HG02642 (cell line): ENCODE data around the gene LRP10.
A peak's percentile ranks its signal among the peaks of the same experiment; 100 is the strongest.
"Not testable (repeated sequence)": the region's sequence is repeated elsewhere in the genome, so short reads cannot be mapped to it uniquely, and the experiment has no call there.

Experiments used
- ATAC-seq: cut with Tn5 transposase; IDR thresholded peaks from one replicate; pipeline ENCODE4 v1.9.1; 2021; ENCODE audit warnings: mild to moderate bottlenecking; ENCODE audit not compliant: unreplicated experiment, poor library complexity

Gene LRP10

DNA sequence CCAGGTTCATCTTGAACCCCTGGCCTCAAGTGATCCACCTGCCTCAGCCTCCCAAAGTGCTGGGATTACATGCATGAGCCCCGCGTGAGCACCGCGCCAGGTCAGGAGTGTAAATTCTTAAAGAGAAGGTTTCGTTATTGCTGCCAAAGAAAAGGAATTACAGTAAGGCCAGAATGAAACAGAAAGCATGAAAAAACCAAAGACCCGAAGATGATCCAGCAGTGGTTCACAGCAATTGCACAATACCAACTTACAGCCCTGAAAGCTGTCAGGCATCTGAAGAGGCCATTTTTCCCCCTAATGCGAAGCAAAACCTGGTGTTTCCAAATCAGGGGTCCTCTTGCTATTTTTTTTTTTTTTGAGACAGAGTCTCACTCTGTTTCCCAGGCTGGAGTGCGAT lies 37.1 kb downstream of the LRP10 start:
- ATAC-seq, result no peak

DNA sequence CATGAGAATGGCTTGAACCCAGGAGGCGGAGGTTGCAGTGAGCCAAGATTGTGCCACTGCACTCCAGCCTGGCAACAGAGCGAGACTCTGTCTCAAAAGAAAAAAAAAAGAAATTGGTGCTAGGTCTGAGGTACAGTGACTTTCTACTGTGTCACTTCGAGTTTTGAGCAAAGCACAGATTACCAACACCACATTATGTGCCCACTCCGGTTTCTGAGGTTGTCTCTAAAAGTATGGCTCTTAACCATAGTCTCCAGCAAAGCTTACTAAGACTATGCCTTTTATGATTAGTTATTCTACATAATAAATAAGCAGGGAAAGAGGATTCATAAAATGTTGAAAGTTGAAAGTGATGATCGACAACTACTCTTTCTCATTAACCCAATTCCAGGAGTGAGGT lies 39.4 kb downstream of the LRP10 start:
- no peak for ATAC-seq

DNA sequence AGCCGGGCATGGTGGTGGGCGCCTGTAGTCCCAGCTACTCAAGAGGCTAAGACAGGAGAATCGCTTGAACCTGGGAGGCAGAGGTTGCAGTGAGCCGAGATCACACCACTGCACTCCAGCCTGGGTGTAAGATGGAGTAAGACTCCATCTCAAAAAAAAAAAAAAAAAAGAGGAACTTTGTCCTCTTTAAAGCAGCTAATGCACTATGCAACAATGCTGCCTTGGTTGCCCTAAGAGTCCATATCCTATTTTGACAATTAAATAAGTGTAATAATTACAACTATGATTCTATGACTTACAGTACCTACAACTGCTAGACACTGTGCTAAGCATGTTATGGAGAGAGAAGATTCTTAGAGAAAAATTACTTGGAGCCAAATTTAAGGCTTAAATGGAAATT lies 43.3 kb downstream of the LRP10 start:
- ATAC-seq, result not testable (repeated sequence)

DNA sequence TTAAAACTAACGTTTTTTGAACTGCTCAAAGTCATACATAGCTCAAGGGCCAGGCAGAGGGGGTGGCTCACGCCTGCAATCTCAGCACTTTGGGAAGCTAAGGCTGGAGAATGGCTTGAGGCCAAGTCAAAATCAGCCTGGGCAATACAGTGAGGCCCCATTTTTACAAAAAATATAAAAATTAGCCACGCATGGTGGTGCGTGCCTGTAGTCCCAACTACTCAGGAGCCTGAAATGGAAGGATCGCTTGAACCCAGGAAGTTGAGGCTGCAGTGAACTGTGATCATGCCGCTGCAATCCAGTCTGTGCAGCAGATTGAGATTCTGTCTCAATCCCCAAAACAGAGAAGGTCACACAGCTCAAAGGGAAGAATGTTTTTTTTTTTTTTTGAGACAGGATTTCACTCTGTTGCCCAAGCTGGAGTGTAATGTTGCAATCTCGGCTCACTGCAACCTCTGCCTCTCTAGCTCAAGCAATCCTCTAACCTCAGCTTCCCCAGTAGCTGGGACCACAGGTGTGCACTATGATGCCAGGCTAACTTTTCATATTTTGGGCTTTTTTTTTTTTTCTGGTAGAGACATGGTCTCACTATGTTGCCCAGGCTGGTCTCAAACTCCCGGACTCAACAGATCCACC lies 44.5 kb downstream of the LRP10 start:
- no peak for ATAC-seq

DNA sequence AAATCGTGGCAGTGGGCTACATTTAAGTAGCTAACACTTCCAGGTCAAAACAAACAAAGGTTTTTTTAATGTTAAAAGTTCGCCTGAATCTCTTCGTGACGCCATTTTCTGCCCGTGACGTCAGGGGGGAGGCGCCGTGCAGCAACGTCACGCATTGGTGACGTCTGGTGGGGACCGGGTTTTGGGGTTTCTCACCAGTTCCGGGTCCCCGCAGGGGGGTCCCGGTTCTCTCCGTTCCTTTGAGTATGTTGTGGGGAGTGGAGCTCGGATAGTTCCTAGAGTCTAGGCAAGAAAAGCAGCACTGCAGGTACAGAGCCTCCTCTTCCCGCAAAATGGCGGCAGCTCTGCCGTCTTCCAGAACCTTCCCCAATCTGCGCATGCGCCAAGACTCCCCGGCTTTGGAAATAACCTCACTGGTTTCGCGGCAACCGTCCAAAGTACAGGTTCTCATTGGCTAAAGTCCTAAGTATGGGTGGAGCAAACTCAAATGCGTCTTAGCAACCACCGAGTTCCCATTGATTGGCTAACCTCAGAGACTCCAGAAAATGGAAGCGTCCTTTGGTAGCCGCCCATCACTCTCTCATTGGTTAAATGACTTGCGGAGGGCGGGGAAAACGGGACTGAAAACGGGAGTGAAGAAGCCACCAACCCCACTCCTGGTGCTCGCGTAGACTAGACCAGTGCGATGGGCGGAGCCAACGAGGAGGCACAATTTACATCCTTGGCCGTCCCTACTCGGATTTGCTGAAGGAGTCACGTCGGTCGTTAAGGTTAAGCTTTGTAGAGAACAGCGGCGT lies 47.5 kb downstream of the LRP10 start, which contains the start of gene RBM23:
RBM23 (minus strand) TSS at position 346 of the 797 bp plus-strand sequence.
- peak; percentile 92 for ATAC-seq

DNA sequence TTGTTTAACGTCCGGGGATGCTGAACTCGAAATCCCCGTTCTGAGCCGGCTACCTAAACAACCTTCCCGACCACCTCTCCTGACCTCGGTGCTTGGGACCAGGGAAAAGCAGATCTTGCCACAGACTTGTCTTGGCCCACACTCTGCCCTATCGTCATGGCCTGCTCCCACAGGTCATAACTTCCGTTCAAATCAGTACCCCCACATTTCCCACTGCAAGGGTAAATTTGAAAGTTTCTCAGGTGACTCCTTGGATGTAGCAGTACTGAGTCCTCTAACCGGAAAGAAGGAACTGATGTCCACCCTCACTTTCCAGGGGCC lies 48.0 kb downstream of the LRP10 start:
- no peak for ATAC-seq

DNA sequence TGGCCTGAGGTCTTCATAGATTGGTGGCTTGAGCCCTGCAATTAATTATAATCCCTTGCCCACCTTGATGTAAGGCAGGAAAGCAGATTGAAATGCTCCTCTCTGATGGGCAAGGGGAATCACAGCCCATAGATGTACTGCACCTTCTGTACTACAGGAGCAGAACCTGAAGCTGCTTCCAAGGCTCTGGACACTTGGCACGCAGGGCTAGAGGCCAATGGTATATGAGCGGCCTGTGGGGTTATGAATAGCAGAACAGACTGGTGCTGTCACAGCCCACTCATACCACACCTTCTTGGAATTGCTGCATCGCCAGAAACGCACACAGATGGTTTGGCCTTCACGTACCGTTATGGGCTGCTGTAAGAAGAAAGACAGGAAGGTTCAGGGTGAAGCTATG lies 49.2 kb downstream of the LRP10 start:
- ATAC-seq, result no peak

DNA sequence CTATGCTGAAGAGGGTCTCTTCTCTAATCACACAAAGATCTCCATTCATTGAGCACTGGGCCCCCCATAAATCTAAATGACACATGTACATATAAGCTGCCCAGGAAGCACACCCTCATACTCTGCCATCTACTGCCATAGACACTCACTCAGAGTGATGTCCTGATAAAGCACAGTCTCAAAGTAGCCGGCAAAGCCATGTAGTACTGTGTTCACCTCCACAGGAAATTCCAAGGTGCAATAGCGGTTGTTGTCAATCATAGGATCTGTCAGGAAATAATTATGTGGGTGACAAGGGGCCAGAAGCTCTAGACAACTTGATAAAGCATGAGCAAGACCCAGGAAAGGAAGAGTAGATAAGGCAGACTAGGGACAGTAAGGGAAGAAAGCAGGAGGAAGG lies 50.8 kb downstream of the LRP10 start:
- ATAC-seq, result no peak

DNA sequence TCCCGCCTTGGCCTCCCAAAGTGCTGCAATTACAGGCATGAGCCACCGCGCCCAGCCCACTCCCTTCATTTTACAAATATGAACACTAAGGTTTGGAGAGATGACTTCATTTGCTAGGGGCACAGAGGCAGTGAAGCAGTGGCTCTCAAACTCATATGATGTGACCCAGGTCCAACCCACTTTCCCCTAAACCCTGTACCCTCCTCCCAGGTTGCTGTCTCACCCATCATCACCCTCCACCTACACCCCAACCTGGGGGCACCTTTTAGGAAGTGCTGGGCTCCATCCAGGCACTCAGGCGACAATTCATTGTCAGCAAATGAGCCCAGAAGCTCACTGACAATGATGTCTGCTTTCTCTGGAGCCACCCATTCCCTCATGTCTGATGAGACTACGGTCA lies 52.2 kb downstream of the LRP10 start:
- no peak for ATAC-seq

DNA sequence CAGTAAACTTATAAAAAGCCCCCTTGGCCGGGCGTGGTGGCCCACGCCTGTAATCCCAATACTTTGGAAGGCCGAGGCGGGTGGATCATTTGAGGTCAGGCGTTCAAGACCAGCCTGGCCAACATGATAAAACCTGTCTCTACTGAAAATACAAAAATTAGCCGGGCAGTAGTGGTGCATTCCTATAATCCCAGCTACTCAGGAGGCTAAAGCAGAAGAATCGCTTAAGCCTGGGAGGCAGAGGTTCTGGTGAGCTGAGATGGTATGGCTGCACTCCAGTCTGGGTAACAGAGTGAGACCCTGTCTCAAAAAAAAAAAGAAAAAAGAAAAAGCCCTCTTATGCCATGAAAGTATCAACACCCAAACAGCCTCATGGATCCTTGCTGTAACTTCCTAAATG lies 54.0 kb downstream of the LRP10 start:
- no peak for ATAC-seq

DNA sequence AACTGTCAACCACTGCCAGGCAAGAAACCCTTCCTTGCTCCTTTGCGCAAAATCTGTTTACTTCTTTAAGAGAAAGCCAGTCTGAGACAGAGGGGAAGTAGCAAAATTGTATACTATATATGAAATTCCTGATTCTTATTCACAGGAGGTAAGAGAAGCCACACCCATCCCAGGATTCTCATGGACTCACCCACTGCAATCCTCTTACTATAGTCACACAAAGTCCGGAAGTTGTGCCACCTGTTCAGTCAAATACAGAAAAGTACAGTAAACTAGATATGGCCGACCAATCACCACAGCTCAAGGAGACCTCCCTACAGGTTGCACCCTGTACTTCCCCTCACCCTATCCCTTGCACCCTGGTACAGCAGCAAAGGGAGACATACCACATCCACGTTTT lies 54.8 kb downstream of the LRP10 start:
- no peak for ATAC-seq

DNA sequence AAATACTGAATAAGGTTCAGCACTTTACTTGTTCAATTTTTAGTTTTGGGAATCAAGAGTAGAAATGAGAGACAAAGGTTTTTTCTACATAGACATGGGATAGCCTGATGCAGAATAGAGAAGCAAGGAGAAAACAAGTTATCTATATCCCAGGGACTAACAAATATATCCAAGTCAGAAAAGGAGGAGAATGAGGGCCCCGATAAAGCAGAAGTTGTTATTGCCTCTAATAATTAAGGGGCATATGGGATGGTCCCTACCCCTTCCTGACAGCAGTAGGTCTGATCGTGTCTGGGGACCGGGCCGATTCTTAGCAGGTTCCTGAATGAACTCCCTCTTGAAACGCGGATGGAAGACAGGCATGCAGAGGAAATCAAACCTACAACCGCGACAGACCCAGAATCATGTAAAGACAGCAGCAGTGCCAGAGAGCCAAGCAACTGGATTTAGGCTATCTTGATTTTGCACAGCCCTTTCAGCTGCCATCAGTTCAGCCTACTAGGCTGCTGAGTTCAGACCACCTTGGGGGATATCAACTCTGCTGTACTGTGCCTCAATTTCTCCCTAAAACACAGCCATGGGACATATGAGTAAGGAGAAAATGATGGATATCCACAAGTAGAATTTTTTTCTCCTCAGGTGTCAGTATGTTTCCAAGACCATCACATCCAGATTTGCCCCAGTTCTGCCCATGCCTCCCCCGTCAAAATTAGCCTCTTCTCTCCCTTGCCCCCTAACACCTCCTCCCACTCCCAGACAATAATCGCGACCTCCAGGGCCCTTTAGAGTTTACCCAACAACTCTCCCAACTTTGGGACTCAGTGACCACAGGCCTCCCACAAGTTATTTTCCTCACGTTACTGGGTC lies 56.9 kb downstream of the LRP10 start:
- ATAC-seq, result no peak

DNA sequence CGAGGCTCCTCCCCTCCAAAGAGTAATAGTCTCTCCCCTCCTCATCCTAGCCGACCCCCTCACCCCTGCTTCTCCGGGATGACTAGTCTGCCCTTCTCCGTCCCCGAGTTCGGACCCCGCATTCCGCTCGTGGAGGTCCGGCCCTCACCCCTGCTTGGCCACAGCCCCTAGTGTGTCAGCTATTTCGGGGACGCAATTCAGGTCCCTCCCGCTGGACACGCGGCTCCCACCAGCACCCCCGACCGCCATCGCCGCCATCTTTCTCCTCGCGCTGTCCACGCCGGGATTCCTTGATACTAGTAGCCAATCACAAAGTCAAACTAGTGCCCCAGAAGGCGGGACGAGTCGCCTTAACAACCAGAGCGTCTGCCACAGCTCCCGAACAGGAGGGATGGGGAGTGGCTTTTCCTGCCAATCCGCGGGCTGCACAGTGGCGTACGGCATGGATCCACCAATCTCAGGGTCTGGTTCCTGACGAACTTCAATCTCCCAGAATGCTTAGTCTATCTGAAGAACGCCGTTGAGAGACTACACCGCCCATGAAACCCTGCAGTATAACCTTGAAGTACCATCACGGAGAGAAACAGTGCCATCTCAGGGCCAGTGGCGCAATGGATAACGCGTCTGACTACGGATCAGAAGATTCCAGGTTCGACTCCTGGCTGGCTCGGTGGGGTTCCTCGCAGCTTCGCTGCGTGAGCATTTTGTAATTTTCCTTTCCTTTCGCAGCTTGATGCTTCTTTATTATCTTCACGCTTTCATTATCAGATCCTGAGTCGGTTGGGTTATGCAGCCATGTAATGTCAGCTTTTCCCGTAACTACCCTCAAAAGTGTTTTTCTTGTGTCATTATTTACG lies 57.8 kb downstream of the LRP10 start, which contains the start of gene PRMT5:
PRMT5 (minus strand) TSS at position 273 of the 857 bp plus-strand sequence; CDS start at position 258, 15 bp downstream.
- peak; percentile 92 for ATAC-seq

DNA sequence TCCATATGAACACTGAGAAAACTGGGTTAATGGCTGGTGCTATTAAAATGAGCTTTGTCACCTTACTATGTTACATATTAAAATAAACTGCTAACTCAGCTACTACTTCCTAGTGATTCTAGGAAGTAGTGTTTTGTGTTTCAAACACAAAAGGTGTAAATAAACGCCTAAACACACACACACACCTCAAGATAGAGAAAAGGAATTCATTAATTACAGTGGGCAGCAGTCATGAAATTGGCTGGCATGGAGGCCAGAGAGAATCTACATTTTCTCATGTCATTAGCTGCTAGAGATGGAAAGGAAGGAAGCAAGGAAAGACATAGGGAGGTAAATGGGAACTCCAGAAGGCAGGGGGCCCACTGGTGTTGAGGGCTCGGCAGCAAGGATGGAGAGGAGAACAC lies 58.4 kb downstream of the LRP10 start:
- no peak for ATAC-seq
